ENCODE results near the gene SLC2A5. TPM values are rescaled to one million over a fixed set of nuclear protein-coding genes. Genes with fewer than 3 reads are reported as not detected.

Gene SLC2A5
- total and polyA plus RNA-seq, 2 of the 4 experiments (the other 2 are of a cell fraction): 0.03 to 0.18 TPM

DNA sequence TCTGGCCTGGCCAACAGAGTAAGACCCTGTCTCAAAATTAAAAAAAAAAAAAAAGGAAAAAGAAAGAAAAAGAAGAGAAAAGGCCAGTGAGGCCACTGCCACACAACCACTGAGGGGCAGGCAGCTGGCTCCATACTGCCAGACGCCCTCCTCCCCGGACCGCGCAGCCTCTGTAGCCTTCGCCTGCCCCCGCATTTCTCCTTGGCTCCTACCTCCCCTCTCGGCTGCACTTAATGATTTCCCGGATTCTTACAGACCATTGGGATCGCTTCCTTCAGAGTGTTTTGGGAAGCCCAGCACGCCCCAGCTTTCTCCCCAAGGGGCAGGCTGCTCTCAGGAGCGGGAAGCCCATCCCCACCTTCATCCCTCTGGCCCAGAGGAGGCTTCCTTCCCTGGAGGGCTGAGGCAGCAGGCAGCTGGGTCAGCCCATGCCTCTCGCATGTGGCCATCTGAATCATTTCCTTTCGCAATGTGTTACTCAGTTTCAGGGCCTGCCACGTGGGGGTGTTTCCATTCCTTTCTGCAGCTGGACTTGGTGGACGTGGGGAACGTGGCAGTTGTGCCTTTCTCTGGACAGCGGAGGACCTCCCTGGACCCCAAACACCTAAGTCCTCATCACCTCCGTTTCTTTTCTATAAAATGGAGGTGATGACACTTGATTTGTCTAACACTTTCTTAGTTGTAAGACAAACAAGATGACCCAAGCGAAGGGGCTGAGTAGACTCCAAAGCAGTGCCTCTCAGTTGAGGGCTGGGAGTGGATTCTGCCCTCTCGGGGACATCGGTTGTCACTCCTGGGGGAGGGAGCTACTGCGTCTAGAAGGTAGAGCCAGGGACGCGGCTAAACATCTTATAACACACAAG is 2.3 kb downstream of the SLC2A5 start (continued):
- TF ChIP-seq CHD1 (IDR thresholded peaks at IDR 0.05; ENCODE audit: low read depth, low read length) (no peak), SMC3 (IDR thresholded peaks at IDR 0.05; ENCODE audit: low read depth, low read length) (no peak), POLR2A (IDR thresholded peaks at IDR 0.05; ENCODE audit: low read depth, low read length) (no peak), RAD21 (IDR thresholded peaks at IDR 0.05; ENCODE audit: low read length) (no peak)

DNA sequence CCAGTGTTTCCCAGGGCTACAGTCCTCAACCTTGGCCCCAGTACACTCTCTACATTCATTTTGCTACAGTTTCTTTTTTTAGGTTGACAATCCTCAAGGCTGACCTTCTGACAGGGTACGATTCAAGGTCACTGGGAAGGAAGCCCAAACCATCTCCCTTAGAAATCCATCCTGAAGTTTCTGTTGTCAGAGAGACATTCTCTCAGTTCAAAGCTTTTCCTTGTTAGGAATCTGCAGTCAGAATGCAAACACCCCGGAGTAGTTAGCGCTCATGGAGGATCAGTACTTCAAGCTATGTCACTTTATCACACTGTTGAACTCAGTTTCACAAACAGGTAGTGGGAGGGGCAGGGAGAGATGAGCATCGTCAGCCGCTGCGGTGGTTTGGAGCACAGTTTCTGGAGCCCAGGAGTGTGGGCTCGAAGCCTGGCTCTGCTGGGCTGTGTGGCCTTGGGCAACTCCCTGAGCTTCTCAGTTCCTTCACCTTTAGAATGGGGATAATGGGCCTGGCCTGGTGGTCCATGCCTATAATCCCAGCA is 4.2 kb downstream of the SLC2A5 start:
- Histone ChIP-seq H3K4me2 (ENCODE audit: low read depth, low read length) (no peak overlapping the region), H2AK9ac (replicated peaks; ENCODE audit: low read depth, low read length, poor library complexity) (no peak overlapping the region), H3K27me3 (ENCODE audit: control insufficient read depth, insufficient read depth, low read length) (no peaks in the 10 kb centered on the region), H4K91ac (ENCODE audit: insufficient read depth, low read depth, low read length) (no peak overlapping the region; the same call in 1 of the 2 replicates), H2AFZ (replicated peaks; ENCODE audit: low read length, poor library complexity) (no peak overlapping the region), H4K8ac (ENCODE audit: low read depth in 2 of 2, low read length in 2 of 2) (peak overlapping the region in 1 of 2 experiments; percentile 53; a peak in 1 of 4 replicates), H3K18ac (ENCODE audit: low read depth, low read length) (peak overlapping the region; percentile 77; the same call in 1 of the 2 replicates), H3K27ac (ENCODE audit: insufficient read depth, low read length) (no peak overlapping the region), H3K9me1 (ENCODE audit: insufficient read depth, low read length) (no peaks in the 10 kb centered on the region; the same call in 1 of the 2 replicates), H4K5ac (ENCODE audit: low read depth, low read length) (peak overlapping the region; percentile 64; the same call in 1 of the 2 replicates), H2BK120ac (ENCODE audit: low read depth, low read length) (peak overlapping the region; percentile 36; the same call in 1 of the 2 replicates), H3K36me3 (ENCODE audit: control insufficient read depth, insufficient read depth, low read length) (no peaks in the 10 kb centered on the region), H4K20me1 (ENCODE audit: insufficient read depth, low read length) (no peaks in the 10 kb centered on the region), H3K56ac (ENCODE audit: extremely low read depth, insufficient read depth, low read length) (no peak overlapping the region), H3K79me1 (ENCODE audit: low read depth in 1 of 2, low read length in 2 of 2) (no peaks in the 10 kb centered on the region), H2BK5ac (ENCODE audit: low read depth, low read length, poor library complexity, severe bottlenecking) (no peak overlapping the region), H3K9me3 (ENCODE audit: control insufficient read depth, insufficient read depth, low read length) (no peaks in the 10 kb centered on the region), H2BK15ac (ENCODE audit: low read depth, low read length) (peak overlapping the region; percentile 36; the same call in 1 of the 3 replicates), H3K9ac (ENCODE audit: low read depth, low read length) (no peak overlapping the region), H3K4me1 (ENCODE audit: control insufficient read depth, insufficient read depth, low read length) (peaks cover 18% of the 10 kb centered on the region), H2AK5ac (ENCODE audit: low read depth, low read length) (peak overlapping the region; percentile 7; the same call in 1 of the 2 replicates), H3K14ac (replicated peaks; ENCODE audit: low read depth, low read length) (peak overlapping the region; percentile 70; the same call in 1 of the 2 replicates), H3K4ac (ENCODE audit: low read depth, low read length) (peak overlapping the region; percentile 11; the same call in 1 of the 2 replicates), H3K4me3 (ENCODE audit: insufficient read depth, low read depth, low read length) (no peak overlapping the region), H2BK20ac (ENCODE audit: low read depth, low read length) (peak overlapping the region; percentile 11; the same call in 1 of the 2 replicates), H3K23ac (ENCODE audit: low read depth, low read length) (no peak overlapping the region; the same call in 1 of the 2 replicates)
- intact Hi-C loops (cut with micrococcal nuclease): no loop called here
- no CpG with 5 or more reads among the region's 7 CpGs for WGBS, 2 experiments (ENCODE audit: extremely low coverage in 2 of 2, insufficient read length in 1 of 2)
- no peak for ATAC-seq (ENCODE audit: low read depth)
- in situ Hi-C loops (cut with MboI; ENCODE audit: low sequenced_read_pairs): loop anchor here (10.0 kb wide), 1 partner anchor 60 kb away; the partner anchor contains the start of gene GPR157
- no peak for DNase-seq
- TF ChIP-seq BHLHE40 (IDR thresholded peaks at IDR 0.05; ENCODE audit: low read depth, low read length) (no peak), SMC3 (IDR thresholded peaks at IDR 0.05; ENCODE audit: low read depth, low read length) (no peak), FOS (IDR thresholded peaks at IDR 0.05; ENCODE audit: low read depth, low read length) (no peak), NFE2L2 (IDR thresholded peaks at IDR 0.05; ENCODE audit: low read depth, low read length) (no peak), USF2 (IDR thresholded peaks at IDR 0.05; ENCODE audit: low read depth, low read length) (no peak)
- dilution Hi-C loops (cut with HindIII; ENCODE audit: low sequenced_read_pairs, unreplicated experiment): no loop called here
- ChIA-PET CTCF (no interaction called here), POLR2A (ENCODE audit: unreplicated experiment) (no interaction called here)
- BruUV-seq (replicated peaks): no TSS peak
